Lung (tissue), 12 donors: ENCODE results near the gene RASAL3. TPM values are rescaled to one million over a fixed set of nuclear protein-coding genes. Genes with fewer than 3 reads are reported as not detected.

Source experiments
- ATAC-seq: fragments of 200-7000 bp; cut with Tn5 transposase; one replicate; pipeline ENCODE4 v1.9.1; 2020; ENCODE audit warnings: moderate number of reproducible peaks; ENCODE audit not compliant: insufficient read depth, low FRiP score
- DNase-seq, 3 donors: peaks; one replicate each; pipeline ENCODE4 v3.0.0-alpha.2; 2013 to 2017
- H3K27ac ChIP-seq, 2 donors: one replicate each; pipeline ENCODE4 v1.5.1; 2013; ENCODE audit warnings: mild to moderate bottlenecking in 2 of 2, moderate library complexity in 2 of 2, control low read depth in 1 of 2, inconsistent platforms in 1 of 2, low read depth in 1 of 2, low read length in 1 of 2
- H3K27me3 ChIP-seq, 3 donors: one replicate each; pipeline ENCODE4 v1.5.1; 2013; ENCODE audit warnings: low read length in 2 of 3; ENCODE audit not compliant: control insufficient read depth in 3 of 3, insufficient read depth in 3 of 3
- H3K36me3 ChIP-seq, 4 donors: one replicate each; pipeline ENCODE4 v1.5.1; 2013; ENCODE audit warnings: low read length in 4 of 4, mild to moderate bottlenecking in 1 of 4, moderate library complexity in 1 of 4; ENCODE audit not compliant: control insufficient read depth in 4 of 4, insufficient read depth in 4 of 4
- H3K4me1 ChIP-seq, 5 donors: one replicate each; pipeline ENCODE4 v1.5.1; 2013; ENCODE audit warnings: low read length in 5 of 5, mild to moderate bottlenecking in 2 of 5, moderate library complexity in 1 of 5; ENCODE audit not compliant: control insufficient read depth in 5 of 5, insufficient read depth in 5 of 5
- H3K4me3 ChIP-seq: one replicate; pipeline ENCODE4 v1.5.1; 2013; ENCODE audit warnings: mild to moderate bottlenecking, control low read depth, moderate library complexity
- H3K9ac ChIP-seq, 2 donors: one replicate each; pipeline ENCODE4 v1.5.1; 2013; ENCODE audit warnings: low read length in 2 of 2, control low read depth in 1 of 2; ENCODE audit not compliant: insufficient read depth in 1 of 2
- H3K9me3 ChIP-seq, 4 donors: one replicate each; pipeline ENCODE4 v1.5.1; 2013; ENCODE audit warnings: low read length in 3 of 4, mild to moderate bottlenecking in 1 of 4, moderate library complexity in 1 of 4; ENCODE audit not compliant: control insufficient read depth in 4 of 4, insufficient read depth in 3 of 4
- WGBS, 2 donors: extraction: QIAGEN DNeasy Blood & Tissue Kit; methylation state at CpG; one replicate each; pipeline ENCODE4 v1.1.7; 2013; 5-methylcytosine and 5-hydroxymethylcytosine counted together
- polyA plus RNA-seq, 2 donors: library from polyadenylated mRNA; stranded (reverse); fragments of 200-250 nt; gene quantifications; one replicate each; pipeline ENCODE4 v1.2.1, GENCODE V29; 2013
- total RNA-seq, 2 donors: library from RNA; depleted of rRNA in 1 of 2; stranded (reverse); fragments of >200 nt in 1 of 2; gene quantifications; one replicate each; pipeline ENCODE4 v1.2.1, GENCODE V29; 2014 to 2021
- TF ChIP-seq, protein P1 (sequence below): IDR thresholded peaks from 2 replicates; pipeline ENCODE4 v1.5.1; 2012; ENCODE audit warnings: mild to moderate bottlenecking; ENCODE audit errors: control extremely low read depth, extremely low read depth
- donor health status: control.
- donor health status: control.
- donor health status: Bipolar disorder and iron deficiency.
- donor health status: healthy.
- donor health status: DM: yes; HTN: yes; CAD: no.

Gene RASAL3
- total and polyA plus RNA-seq, 4 donors = 4.6 to 18.2 (median 9.6) TPM

DNA sequence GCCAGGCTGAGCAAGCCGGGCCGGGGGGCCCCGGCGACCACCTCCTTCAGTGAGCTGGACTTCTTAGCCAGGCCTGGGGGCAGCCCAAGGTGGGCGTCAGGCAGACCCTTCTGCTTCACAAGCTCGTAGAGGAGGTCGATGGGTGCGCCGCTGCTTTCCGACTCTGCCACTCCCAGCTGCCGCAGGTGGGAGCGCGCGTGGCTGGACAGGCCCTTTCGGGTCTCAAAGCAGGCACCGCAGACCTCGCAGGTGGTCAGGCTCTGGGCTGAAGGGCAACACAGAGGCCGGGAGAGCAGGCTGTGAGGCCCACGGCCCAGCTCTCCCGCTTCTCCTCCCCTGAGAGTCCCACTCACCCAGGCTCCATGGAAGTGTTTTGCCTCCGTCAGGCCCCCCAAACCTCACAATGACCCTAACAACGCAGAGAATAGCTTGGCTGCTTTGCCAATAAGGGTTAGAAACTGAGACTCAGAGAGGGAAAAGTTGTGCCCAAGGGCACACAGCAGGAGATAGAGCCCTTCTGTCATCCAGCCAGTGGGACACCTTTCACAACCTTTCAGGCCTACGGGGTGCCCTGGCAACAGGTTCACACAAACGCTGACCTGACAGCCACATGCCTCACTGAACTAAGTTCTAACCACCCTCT lies 34.4 kb downstream of the RASAL3 start:
- peaks cover 0 to 18% (median 10%) of the 10 kb centered on the region in 5 donors for H3K4me1 ChIP-seq
- DNase-seq (no peak), ATAC-seq (no peak)
- TF ChIP-seq, protein P1, sequence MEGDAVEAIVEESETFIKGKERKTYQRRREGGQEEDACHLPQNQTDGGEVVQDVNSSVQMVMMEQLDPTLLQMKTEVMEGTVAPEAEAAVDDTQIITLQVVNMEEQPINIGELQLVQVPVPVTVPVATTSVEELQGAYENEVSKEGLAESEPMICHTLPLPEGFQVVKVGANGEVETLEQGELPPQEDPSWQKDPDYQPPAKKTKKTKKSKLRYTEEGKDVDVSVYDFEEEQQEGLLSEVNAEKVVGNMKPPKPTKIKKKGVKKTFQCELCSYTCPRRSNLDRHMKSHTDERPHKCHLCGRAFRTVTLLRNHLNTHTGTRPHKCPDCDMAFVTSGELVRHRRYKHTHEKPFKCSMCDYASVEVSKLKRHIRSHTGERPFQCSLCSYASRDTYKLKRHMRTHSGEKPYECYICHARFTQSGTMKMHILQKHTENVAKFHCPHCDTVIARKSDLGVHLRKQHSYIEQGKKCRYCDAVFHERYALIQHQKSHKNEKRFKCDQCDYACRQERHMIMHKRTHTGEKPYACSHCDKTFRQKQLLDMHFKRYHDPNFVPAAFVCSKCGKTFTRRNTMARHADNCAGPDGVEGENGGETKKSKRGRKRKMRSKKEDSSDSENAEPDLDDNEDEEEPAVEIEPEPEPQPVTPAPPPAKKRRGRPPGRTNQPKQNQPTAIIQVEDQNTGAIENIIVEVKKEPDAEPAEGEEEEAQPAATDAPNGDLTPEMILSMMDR = no peak
- H3K27ac ChIP-seq = no peak overlapping the region
- H3K9ac ChIP-seq = no peak overlapping the region
- no peak overlapping the region for H3K4me3 ChIP-seq
- peaks cover 0 to 40% (median 21%) of the 10 kb centered on the region in 4 donors for H3K36me3 ChIP-seq
- WGBS, 2 donors = 92% methylated on average over 24 of the region's 24 CpGs
- no peaks in the 10 kb centered on the region for H3K27me3 ChIP-seq
- H3K9me3 ChIP-seq = peaks cover 0 to 2% (median 0%) of the 10 kb centered on the region in 4 donors

DNA sequence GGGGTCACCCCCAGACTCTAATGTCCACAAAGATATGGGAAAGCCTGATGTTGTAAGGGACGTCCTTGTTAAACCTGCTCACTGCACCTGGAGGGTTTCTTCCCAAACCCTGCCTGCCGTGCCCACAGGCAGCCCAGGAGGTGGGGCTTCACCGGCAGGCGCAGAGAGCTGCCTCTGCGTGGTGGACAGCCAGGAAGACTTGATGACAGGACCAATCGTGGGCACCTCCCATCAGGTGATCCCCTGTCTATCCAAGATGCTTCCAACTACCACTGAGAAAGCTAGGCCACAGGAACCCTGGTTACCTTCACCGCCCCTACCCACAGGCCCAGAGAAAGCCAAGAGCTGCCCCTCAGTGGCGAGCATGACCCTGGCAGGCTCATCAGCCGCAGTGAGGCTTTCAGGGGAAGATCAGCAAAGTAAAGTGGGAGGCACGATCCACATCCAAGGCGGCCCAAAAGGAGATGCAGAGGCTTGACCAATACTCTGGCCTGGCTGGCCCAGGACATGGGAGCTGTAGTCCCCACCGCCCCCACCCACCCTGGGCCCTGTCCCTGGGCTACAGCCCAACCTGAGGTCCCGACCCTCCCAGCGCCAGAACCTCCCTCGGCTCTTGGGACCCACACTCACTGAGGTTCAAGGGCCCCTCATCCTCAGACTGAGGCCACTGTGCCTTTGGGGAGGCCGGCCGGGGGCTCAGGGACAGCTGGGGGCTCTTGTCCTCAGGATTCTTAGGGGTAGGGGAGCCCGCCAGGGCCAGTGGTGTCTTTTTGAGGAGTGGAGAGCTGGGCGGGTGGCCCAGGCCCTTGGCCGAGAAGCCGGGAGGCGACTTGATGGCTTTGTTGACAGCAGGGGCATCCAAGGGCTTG lies 35.2 kb downstream of the RASAL3 start:
- no peak overlapping the region for H3K27ac ChIP-seq
- H3K9me3 ChIP-seq = peaks cover 0 to 2% (median 0%) of the 10 kb centered on the region in 4 donors
- peaks cover 0 to 18% (median 10%) of the 10 kb centered on the region in 5 donors for H3K4me1 ChIP-seq
- peaks cover 1 to 48% (median 26%) of the 10 kb centered on the region in 4 donors for H3K36me3 ChIP-seq
- WGBS, 2 donors = 91 to 95% methylated on average over 22 of the region's 22 CpGs
- H3K4me3 ChIP-seq = no peak overlapping the region
- TF ChIP-seq, protein P1 = no peak
- no peak for DNase-seq
- no peak for ATAC-seq
- no peaks in the 10 kb centered on the region for H3K27me3 ChIP-seq
- H3K9ac ChIP-seq = no peak overlapping the region

DNA sequence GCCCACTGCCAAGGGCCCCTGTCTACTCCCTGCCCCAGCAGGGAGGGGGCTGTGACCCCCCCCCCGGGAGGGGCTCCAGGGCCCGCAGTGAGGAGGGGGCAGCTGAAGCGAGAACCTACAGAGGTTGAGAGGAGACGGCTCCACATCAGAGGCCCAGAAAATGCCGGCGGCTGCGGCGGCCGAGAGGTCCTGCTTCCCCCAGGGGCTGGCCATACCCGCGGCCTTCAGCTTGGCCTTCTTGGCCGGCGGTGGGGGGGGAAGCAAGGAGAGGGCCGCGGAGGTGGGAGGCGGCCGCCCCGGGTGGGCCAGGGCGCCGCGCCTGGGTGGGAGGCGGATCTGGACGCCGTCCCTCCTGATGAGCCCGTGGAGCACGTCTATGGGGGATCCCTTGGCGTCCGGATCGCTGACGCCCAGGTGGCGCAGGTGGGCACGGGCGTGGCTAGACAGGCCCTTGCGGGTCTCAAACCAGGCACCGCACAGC lies 36.3 kb downstream of the RASAL3 start:
- H3K9me3 ChIP-seq = peaks cover 0 to 2% (median 0%) of the 10 kb centered on the region in 4 donors
- DNase-seq (no peak), ATAC-seq (no peak)
- H3K4me3 ChIP-seq = no peak overlapping the region
- H3K4me1 ChIP-seq = peaks cover 0 to 19% (median 9%) of the 10 kb centered on the region in 5 donors
- 95 to 96% methylated on average over 31 to 35 of the region's 35 CpGs for WGBS, 2 donors
- H3K36me3 ChIP-seq = peaks cover 8 to 59% (median 37%) of the 10 kb centered on the region in 4 donors
- no peak overlapping the region for H3K9ac ChIP-seq
- no peak overlapping the region for H3K27ac ChIP-seq
- no peaks in the 10 kb centered on the region for H3K27me3 ChIP-seq
- TF ChIP-seq, protein P1 = no peak
